Measurements from ENCODE around the gene ATF6.

- TF ChIP-seq, protein P1, sequence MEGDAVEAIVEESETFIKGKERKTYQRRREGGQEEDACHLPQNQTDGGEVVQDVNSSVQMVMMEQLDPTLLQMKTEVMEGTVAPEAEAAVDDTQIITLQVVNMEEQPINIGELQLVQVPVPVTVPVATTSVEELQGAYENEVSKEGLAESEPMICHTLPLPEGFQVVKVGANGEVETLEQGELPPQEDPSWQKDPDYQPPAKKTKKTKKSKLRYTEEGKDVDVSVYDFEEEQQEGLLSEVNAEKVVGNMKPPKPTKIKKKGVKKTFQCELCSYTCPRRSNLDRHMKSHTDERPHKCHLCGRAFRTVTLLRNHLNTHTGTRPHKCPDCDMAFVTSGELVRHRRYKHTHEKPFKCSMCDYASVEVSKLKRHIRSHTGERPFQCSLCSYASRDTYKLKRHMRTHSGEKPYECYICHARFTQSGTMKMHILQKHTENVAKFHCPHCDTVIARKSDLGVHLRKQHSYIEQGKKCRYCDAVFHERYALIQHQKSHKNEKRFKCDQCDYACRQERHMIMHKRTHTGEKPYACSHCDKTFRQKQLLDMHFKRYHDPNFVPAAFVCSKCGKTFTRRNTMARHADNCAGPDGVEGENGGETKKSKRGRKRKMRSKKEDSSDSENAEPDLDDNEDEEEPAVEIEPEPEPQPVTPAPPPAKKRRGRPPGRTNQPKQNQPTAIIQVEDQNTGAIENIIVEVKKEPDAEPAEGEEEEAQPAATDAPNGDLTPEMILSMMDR (IDR thresholded peaks at IDR 0.05 in 2 of 3, conservative IDR thresholded peaks at IDR 0.05 in 1 of 3; ENCODE audit: borderline replicate concordance in 1 of 3, insufficient read depth in 1 of 3, low read depth in 2 of 3, low read length in 2 of 3) = no peak
- no peak for TF ChIP-seq POLR2A (IDR thresholded peaks at IDR 0.05; ENCODE audit: borderline replicate concordance, extremely low read depth, insufficient read depth, insufficient read length)
- no peak for TF ChIP-seq EZH2 (IDR thresholded peaks at IDR 0.05)
These were observed 30.3 kb upstream of the ATF6 start for GRCh38 chr1:161735837-161736236.

Data from HCT116 (cell line).